Choroid plexus epithelial cell (primary cell): Measurements from ENCODE around the gene ADCY10.

Source experiments
- DNase-seq: peaks from one replicate; pipeline ENCODE4 v3.0.0-alpha.2; 2010; ENCODE audit warnings: low read depth
- H3K4me3 ChIP-seq: 2 replicates; pipeline ENCODE4 v1.5.1; 2011; ENCODE audit warnings: low read depth, mild to moderate bottlenecking, control low read depth, low read length, moderate library complexity
- CTCF ChIP-seq: conservative IDR thresholded peaks from 2 replicates; pipeline ENCODE4 v1.5.1; 2011; ENCODE audit warnings: low read depth, mild to moderate bottlenecking, control low read depth, inconsistent platforms, low read length, moderate library complexity

Gene ADCY10

GRCh38 chr1:167915569-167915968, 1.6 kb upstream of the ADCY10 start:
- no peak for DNase-seq
- no peak for TF ChIP-seq CTCF
- H3K4me3 ChIP-seq = no peak overlapping the region

DNA sequence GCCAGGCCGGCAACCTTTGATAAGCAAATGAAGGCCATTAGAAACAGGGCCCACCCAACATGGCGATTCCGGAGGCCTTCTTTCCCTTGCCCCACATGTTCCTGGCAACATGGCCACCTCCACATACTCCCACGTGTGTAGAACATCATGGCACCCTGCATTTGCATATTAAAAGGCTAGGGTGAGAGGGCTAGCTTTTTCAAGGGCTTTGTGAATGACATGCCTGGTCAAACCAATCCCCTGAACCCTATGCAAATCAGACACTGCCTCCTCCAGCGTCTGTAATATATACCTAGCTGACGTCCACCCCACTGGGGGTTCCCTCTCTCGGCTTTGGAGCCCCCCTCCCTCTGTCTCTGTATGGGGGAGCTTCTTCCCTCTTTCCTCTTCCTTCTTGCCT, 1.6 kb downstream of the ADCY10 start:
- DNase-seq = no peak
- no peak overlapping the region for H3K4me3 ChIP-seq
- no peak for TF ChIP-seq CTCF

- no peak for TF ChIP-seq CTCF
- H3K4me3 ChIP-seq = no peak overlapping the region
These were observed 2.5 kb downstream of the ADCY10 start for GRCh38 chr1:167911413-167911812.

GRCh38 chr1:167910530-167910929, 3.4 kb downstream of the ADCY10 start:
- TF ChIP-seq CTCF = no peak
- peak; percentile 31 for DNase-seq
- no peak overlapping the region for H3K4me3 ChIP-seq

More at GRCh38 chr1:167911413-167911812, 2.5 kb downstream of the ADCY10 start:
- no peak for DNase-seq

GRCh38 chr1:167909691-167910180, 4.2 kb downstream of the ADCY10 start:
- TF ChIP-seq CTCF = no peak
- no peak overlapping the region for H3K4me3 ChIP-seq
- no peak for DNase-seq

DNA sequence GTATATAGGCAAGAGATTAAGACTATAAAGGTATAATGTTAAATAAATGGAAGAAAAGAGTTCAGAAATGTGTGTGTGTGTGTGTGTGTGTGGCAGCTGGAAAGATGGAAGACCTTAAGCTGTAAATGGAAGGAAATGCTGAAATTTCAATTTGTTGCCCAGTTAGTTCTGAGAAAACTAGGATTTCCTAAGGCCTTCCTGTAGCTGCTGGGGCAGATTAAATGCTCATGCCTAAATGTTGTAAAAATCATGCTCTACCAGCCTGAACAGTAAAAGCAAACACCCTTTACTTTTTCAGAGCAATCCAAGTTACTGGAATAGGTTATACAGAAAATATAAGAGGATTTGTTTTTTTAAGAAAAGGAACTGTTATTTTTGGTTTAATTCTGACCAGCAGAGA, 8.3 kb downstream of the ADCY10 start:
- no peak overlapping the region for H3K4me3 ChIP-seq
- TF ChIP-seq CTCF = no peak
- peak; percentile 25 for DNase-seq

DNA sequence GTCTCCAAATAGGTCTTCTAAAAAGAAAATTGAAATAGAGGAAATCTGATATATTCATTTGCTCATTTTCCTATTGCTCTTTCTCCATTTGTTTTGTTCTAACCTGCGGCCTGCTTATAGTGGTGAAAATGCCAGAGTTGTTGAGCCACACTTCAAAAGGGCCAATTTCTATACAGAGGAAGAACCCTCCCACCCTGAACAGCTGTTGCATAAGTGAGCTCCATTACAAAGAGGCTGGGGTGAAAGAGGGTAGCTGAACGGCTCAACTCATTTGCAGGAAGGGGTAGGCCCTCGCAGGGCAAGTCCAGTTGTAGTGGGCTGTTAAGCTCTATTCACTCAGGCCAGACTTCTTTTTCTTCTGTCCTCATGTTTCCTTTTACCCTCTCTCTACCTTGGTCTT, 8.8 kb downstream of the ADCY10 start:
- peak; percentile 76 for DNase-seq
- H3K4me3 ChIP-seq = no peak overlapping the region
- no peak for TF ChIP-seq CTCF
